GM06990 (cell line): ENCODE data around the gene FAM53B.

ENCODE experiments used
- DNase-seq: peaks from one replicate; pipeline ENCODE4 v3.0.0-alpha.2; 2011; ENCODE audit not compliant: insufficient read length; ENCODE audit errors: extremely low read depth
- H3K27me3 ChIP-seq: replicated peaks from 2 replicates; pipeline ENCODE4 v1.6.0; 2011; ENCODE audit warnings: low read length; ENCODE audit not compliant: control insufficient read depth, insufficient read depth
- H3K36me3 ChIP-seq: 2 replicates; pipeline ENCODE4 v1.5.1; 2011; ENCODE audit warnings: low read length; ENCODE audit not compliant: control insufficient read depth, insufficient read depth
- H3K4me3 ChIP-seq: replicated peaks from 2 replicates; pipeline ENCODE4 v1.5.1; 2011; ENCODE audit warnings: low read depth, mild to moderate bottlenecking, control low read depth, low read length
- CTCF ChIP-seq: IDR thresholded peaks from 2 replicates; pipeline ENCODE4 v1.5.1; 2011; ENCODE audit warnings: low read length, control low read depth, mild to moderate bottlenecking, inconsistent platforms; ENCODE audit not compliant: insufficient read depth, poor library complexity, severe bottlenecking

The FAM53B gene

GRCh38 chr10:124722798-124723783 lies 21.1 kb downstream of the FAM53B start:
- DNase-seq: peak; percentile 79
- no peaks in the 10 kb centered on the region for H3K27me3 ChIP-seq
- no peak for TF ChIP-seq CTCF
- H3K36me3 ChIP-seq: no peaks in the 10 kb centered on the region
- H3K4me3 ChIP-seq: peak overlapping the region; percentile 8; the same call in 1 of the 2 replicates

- Histone ChIP-seq H3K27me3 (no peaks in the 10 kb centered on the region), H3K36me3 (no peaks in the 10 kb centered on the region), H3K4me3 (no peak overlapping the region)
- no peak for TF ChIP-seq CTCF
- no peak for DNase-seq
Measured at GRCh38 chr10:124721330-124722045, 22.7 kb downstream of the FAM53B start.

- Histone ChIP-seq H3K4me3 (no peak overlapping the region; the same call in 1 of the 2 replicates), H3K36me3 (no peaks in the 10 kb centered on the region), H3K27me3 (no peaks in the 10 kb centered on the region)
- DNase-seq: peak; percentile 68
- TF ChIP-seq CTCF: peak; percentile 78
Measured at GRCh38 chr10:124719213-124719851, 24.8 kb downstream of the FAM53B start.

- no peaks in the 10 kb centered on the region for H3K36me3 ChIP-seq
Measured at GRCh38 chr10:124717911-124718741, 26.1 kb downstream of the FAM53B start.

More at GRCh38 chr10:124717911-124718741, 26.1 kb downstream of the FAM53B start:
- peak; percentile 80 for DNase-seq
- no peak for TF ChIP-seq CTCF
- H3K4me3 ChIP-seq: peak overlapping the region; percentile 6; the same call in 1 of the 2 replicates
- no peaks in the 10 kb centered on the region for H3K27me3 ChIP-seq
